ENCODE results near the gene OLA1. TPM values are rescaled to one million over a fixed set of nuclear protein-coding genes. Genes with fewer than 3 reads are reported as not detected.

OLA1 gene
- 100 to 1,000 TPM; 127 to 181 TPM for total RNA-seq
- 159 TPM for polyA plus RNA-seq (2013, experiment 1 of 2)
- 163 TPM for polyA plus RNA-seq (2013, experiment 2 of 2)
- long read RNA-seq, experiment 1, full-length matches to known transcripts: 77 of 123 reads
- long read RNA-seq, experiment 1, partial matches to known transcripts: 37 of 123 reads
- long read RNA-seq, experiment 1, other reads (novel, unspliced or antisense): 9 of 123 reads
- long read RNA-seq, experiment 2, full-length matches to known transcripts: 156 of 182 reads
- long read RNA-seq, experiment 2, partial matches to known transcripts: 14 of 182 reads
- long read RNA-seq, experiment 2, other reads (novel, unspliced or antisense): 12 of 182 reads
- long read RNA-seq, experiment 3, full-length matches to known transcripts: 625 of 674 reads
- long read RNA-seq, experiment 3, partial matches to known transcripts: 29 of 674 reads
- long read RNA-seq, experiment 3, other reads (novel, unspliced or antisense): 20 of 674 reads
- long read RNA-seq, experiment 4, full-length matches to known transcripts: 603 of 943 reads
- long read RNA-seq, experiment 4, partial matches to known transcripts: 323 of 943 reads
- long read RNA-seq, experiment 4, other reads (novel, unspliced or antisense): 17 of 943 reads

GRCh38 chr2:174248187-174248997, at the start of gene OLA1:
Gene OLA1 (minus strand): TSS chr2:174248532. CDS start chr2:174246815, 1,717 bp downstream.
- 1 to 2% methylated on average over 25 to 85 of the region's 85 CpGs for WGBS, 2 experiments (ENCODE audit: insufficient coverage in 1 of 2, insufficient read length in 1 of 2)
- H3K4me1 Mint-ChIP-seq: peaks cover 6% of the 10 kb centered on the region
- Histone ChIP-seq H3K36me3 (ENCODE audit: control insufficient read depth, insufficient read depth, low read length) (peaks cover 27% of the 10 kb centered on the region), H3K9ac (ENCODE audit: extremely low read depth, low read length, poor library complexity, severe bottlenecking) (peak within 1 kb of the TSS; percentile 75), H3K27me3 (ENCODE audit: control insufficient read depth, insufficient read depth, low read length, poor library complexity, severe bottlenecking) (no peaks in the 10 kb centered on the region), H3K4me3 (ENCODE audit: low read length) (peak within 1 kb of the TSS; percentile 88), H3K9me3 (ENCODE audit: control insufficient read depth, low read length) (no peaks in the 10 kb centered on the region), H3K27ac (ENCODE audit: low read depth, low read length) (peak within 1 kb of the TSS; percentile 87), H3K4me1 (ENCODE audit: control insufficient read depth, insufficient read depth, low read length) (no peaks in the 10 kb centered on the region)
- TF ChIP-seq, protein P1, sequence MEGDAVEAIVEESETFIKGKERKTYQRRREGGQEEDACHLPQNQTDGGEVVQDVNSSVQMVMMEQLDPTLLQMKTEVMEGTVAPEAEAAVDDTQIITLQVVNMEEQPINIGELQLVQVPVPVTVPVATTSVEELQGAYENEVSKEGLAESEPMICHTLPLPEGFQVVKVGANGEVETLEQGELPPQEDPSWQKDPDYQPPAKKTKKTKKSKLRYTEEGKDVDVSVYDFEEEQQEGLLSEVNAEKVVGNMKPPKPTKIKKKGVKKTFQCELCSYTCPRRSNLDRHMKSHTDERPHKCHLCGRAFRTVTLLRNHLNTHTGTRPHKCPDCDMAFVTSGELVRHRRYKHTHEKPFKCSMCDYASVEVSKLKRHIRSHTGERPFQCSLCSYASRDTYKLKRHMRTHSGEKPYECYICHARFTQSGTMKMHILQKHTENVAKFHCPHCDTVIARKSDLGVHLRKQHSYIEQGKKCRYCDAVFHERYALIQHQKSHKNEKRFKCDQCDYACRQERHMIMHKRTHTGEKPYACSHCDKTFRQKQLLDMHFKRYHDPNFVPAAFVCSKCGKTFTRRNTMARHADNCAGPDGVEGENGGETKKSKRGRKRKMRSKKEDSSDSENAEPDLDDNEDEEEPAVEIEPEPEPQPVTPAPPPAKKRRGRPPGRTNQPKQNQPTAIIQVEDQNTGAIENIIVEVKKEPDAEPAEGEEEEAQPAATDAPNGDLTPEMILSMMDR (conservative IDR thresholded peaks at IDR 0.05): no peak
- no peaks in the 10 kb centered on the region for H3K9me3 Mint-ChIP-seq
- H3K27ac Mint-ChIP-seq: peak within 1 kb of the TSS; percentile 93
- peak; percentile 98 for DNase-seq
- peaks cover 20% of the 10 kb centered on the region for H3K36me3 Mint-ChIP-seq (ENCODE audit: low read depth)
- H3K27me3 Mint-ChIP-seq (ENCODE audit: insufficient read depth): peaks cover 8% of the 10 kb centered on the region
- peak within 1 kb of the TSS; percentile 67 for H3K4me3 Mint-ChIP-seq

DNA sequence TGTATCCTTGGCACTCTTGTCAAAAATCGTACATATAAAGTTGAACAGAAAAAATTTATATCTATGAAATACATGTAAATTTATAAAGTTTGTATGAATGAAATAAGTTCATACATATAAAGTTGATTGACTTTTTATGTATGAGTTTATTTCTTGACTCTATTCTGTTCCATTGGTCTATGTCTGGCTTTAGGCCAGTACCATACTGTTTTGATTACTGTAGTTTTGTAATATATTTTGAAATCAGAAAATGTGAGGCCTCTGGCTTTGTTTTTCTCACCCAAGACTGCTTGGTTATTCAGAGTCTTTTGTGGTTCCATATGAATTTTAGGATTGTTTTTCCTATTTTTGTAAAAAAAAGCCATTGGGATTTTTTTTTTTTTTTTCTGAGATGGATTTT, 44.6 kb upstream of the OLA1 start:
- Mint-ChIP-seq H3K9me3 (peaks cover 7% of the 10 kb centered on the region), H3K36me3 (ENCODE audit: low read depth) (no peaks in the 10 kb centered on the region), H3K27me3 (ENCODE audit: insufficient read depth) (peaks cover 13% of the 10 kb centered on the region), H3K27ac (no peak overlapping the region), H3K4me3 (no peak overlapping the region), H3K4me1 (no peaks in the 10 kb centered on the region)
- H3K9ac ChIP-seq (ENCODE audit: extremely low read depth, low read length, poor library complexity, severe bottlenecking): no peak overlapping the region
- no peak for DNase-seq
- H3K4me1 ChIP-seq (ENCODE audit: control insufficient read depth, insufficient read depth, low read length): no peaks in the 10 kb centered on the region
- no peaks in the 10 kb centered on the region for H3K27me3 ChIP-seq (ENCODE audit: control insufficient read depth, insufficient read depth, low read length, poor library complexity, severe bottlenecking)
- no peak overlapping the region for H3K4me3 ChIP-seq (ENCODE audit: low read length)
- no peaks in the 10 kb centered on the region for H3K36me3 ChIP-seq (ENCODE audit: control insufficient read depth, insufficient read depth, low read length)
- WGBS, 2 experiments (ENCODE audit: insufficient coverage in 1 of 2, insufficient read length in 1 of 2): no CpG with 5 or more reads among the region's 1 CpG
- H3K9me3 ChIP-seq (ENCODE audit: control insufficient read depth, low read length): peaks cover 5% of the 10 kb centered on the region
- H3K27ac ChIP-seq (ENCODE audit: low read depth, low read length): no peak overlapping the region
- TF ChIP-seq, protein P1 (conservative IDR thresholded peaks at IDR 0.05): no peak

- no peak overlapping the region for H3K27ac ChIP-seq (ENCODE audit: low read depth, low read length)
- no peaks in the 10 kb centered on the region for H3K4me1 ChIP-seq (ENCODE audit: control insufficient read depth, insufficient read depth, low read length)
- Mint-ChIP-seq H3K27ac (no peak overlapping the region), H3K27me3 (ENCODE audit: insufficient read depth) (peaks cover 15% of the 10 kb centered on the region), H3K4me3 (no peak overlapping the region), H3K9me3 (no peaks in the 10 kb centered on the region), H3K4me1 (no peaks in the 10 kb centered on the region), H3K36me3 (ENCODE audit: low read depth) (no peaks in the 10 kb centered on the region)
- H3K36me3 ChIP-seq (ENCODE audit: control insufficient read depth, insufficient read depth, low read length): no peaks in the 10 kb centered on the region
- no peaks in the 10 kb centered on the region for H3K27me3 ChIP-seq (ENCODE audit: control insufficient read depth, insufficient read depth, low read length, poor library complexity, severe bottlenecking)
- peak; percentile 63 for DNase-seq
- H3K4me3 ChIP-seq (ENCODE audit: low read length): no peak overlapping the region
- H3K9ac ChIP-seq (ENCODE audit: extremely low read depth, low read length, poor library complexity, severe bottlenecking): no peak overlapping the region
- 92% methylated on average over 2 of the region's 2 CpGs; no CpG with 5 or more reads in 1 of the 2 experiments for WGBS, 2 experiments (ENCODE audit: insufficient coverage in 1 of 2, insufficient read length in 1 of 2)
- TF ChIP-seq, protein P1 (conservative IDR thresholded peaks at IDR 0.05): no peak
- H3K9me3 ChIP-seq (ENCODE audit: control insufficient read depth, low read length): no peaks in the 10 kb centered on the region
Measured at GRCh38 chr2:174286172-174286571, 37.8 kb upstream of the OLA1 start.
